Airway epithelial cell (primary cell): ENCODE data around the gene CRK. TPM values are rescaled to one million over a fixed set of nuclear protein-coding genes. Genes with fewer than 3 reads are reported as not detected.

Experiments
- total RNA-seq: library from RNA; depleted of rRNA; stranded (reverse); fragments of >200 nt; gene quantifications from 2 replicates; pipeline ENCODE4 v1.2.3, GENCODE V29; 2015

Gene CRK
- 55.0 and 71.3 TPM in 2 replicates for total RNA-seq

GRCh38 chr17:1455797-1456599 lies at the start of gene CRK:
Gene CRK, minus strand, starts transcription at chr17:1456232. Its CDS starts 115 bp downstream, at chr17:1456117.

GRCh38 chr17:1492249-1493206 lies 36.5 kb upstream of the CRK start, which contains the start of gene MYO1C:
Gene MYO1C, minus strand, starts transcription at chr17:1492686. Its CDS starts 199 bp downstream, at chr17:1492487.

DNA sequence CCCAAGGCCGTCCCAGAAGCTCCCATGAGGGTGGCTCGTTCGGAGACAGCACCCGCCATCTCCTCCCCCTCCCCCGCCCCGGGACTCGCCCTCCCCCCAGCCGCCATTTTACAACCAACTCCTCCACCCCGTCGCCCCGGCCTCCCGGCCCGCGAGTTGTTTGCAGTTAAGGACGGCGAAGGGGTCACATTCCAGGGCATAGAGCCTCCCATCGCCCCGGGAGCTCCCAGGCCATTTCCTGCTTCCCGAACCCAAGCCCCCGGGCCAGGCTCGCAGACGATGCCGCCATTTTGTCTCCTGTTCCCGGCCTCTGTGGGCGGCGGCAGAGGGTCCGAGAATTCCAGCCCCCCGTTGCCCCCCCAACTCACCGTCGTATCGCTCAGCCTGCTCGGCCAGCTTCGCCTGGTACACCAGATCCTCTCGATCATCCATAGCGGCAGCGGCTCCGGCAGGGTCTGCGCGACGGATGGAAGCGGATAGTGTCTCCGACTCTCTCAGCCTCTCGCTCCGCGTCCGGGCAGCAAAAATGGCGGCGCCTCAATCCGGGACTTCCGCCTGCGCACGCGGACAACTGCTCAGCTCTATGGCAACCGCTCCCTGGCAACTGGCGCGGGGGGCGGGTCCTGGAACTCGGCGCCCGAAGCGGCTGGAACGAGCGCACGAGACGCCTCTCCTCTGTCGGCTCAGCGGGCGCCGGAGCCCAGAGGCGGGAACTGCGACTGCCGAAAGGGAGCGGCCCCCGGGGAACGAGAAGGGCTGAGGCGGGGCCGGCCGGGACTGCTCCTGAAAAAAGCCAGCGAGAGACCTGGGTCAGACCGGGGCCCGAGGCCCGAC lies 56.1 kb downstream of the CRK start, which contains the start of gene YWHAE:
YWHAE (minus strand) TSS at position 544 of the 834 bp plus-strand sequence; CDS start at position 432, 112 bp downstream.

Other genes starting within 250 kb of the CRK start
- gene BHLHA9, start 185.8 kb downstream of the CRK start, total RNA-seq = not detected in 2 replicates
- gene TRARG1, start 176.6 kb downstream of the CRK start, total RNA-seq = not detected in 2 replicates
- 901 and 1,033 TPM in 2 replicates for gene YWHAE, start 56.0 kb downstream of the CRK start, total RNA-seq
- 65.6 and 85.6 TPM in 2 replicates for gene MYO1C, start 36.5 kb upstream of the CRK start, total RNA-seq
- 13.4 and 19.7 TPM in 2 replicates for gene INPP5K, start 60.4 kb upstream of the CRK start, total RNA-seq
- gene PITPNA, start 106.6 kb upstream of the CRK start, total RNA-seq = 19.7 and 29.5 TPM in 2 replicates
- gene SLC43A2, start 172.6 kb upstream of the CRK start, total RNA-seq = 20.9 and 25.4 TPM in 2 replicates
- 0.07 TPM in 1 of 2 replicates, not detected in the other for gene SCARF1, start 189.5 kb upstream of the CRK start, total RNA-seq
- gene RILP, start 193.6 kb upstream of the CRK start, total RNA-seq = 9.5 and 11.1 TPM in 2 replicates
- gene PRPF8, start 228.6 kb upstream of the CRK start, total RNA-seq = 97.9 and 173 TPM in 2 replicates